ENCODE measurements around the gene PCGF1.

The PCGF1 gene

DNA sequence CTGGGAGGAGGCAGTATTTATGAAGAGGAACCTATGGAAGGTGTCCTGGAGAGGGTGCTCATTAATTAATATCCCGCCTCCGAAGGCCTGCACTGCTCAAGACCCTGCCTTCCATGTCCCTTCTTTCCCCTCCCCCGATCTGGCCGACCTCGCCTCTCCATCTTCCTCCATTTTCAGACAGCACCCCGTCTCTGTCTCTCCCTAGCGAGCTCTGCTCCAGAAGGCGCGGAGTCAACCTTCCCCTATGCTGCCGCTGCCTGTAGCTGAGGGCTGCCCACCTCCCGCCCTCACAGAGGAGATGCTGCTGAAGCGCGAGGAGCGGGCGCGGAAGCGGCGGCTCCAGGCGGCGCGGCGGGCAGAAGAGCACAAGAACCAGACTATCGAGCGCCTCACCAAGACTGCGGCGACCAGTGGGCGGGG lies 50.4 kb downstream of the PCGF1 start:
- TF ChIP-seq, protein P1, sequence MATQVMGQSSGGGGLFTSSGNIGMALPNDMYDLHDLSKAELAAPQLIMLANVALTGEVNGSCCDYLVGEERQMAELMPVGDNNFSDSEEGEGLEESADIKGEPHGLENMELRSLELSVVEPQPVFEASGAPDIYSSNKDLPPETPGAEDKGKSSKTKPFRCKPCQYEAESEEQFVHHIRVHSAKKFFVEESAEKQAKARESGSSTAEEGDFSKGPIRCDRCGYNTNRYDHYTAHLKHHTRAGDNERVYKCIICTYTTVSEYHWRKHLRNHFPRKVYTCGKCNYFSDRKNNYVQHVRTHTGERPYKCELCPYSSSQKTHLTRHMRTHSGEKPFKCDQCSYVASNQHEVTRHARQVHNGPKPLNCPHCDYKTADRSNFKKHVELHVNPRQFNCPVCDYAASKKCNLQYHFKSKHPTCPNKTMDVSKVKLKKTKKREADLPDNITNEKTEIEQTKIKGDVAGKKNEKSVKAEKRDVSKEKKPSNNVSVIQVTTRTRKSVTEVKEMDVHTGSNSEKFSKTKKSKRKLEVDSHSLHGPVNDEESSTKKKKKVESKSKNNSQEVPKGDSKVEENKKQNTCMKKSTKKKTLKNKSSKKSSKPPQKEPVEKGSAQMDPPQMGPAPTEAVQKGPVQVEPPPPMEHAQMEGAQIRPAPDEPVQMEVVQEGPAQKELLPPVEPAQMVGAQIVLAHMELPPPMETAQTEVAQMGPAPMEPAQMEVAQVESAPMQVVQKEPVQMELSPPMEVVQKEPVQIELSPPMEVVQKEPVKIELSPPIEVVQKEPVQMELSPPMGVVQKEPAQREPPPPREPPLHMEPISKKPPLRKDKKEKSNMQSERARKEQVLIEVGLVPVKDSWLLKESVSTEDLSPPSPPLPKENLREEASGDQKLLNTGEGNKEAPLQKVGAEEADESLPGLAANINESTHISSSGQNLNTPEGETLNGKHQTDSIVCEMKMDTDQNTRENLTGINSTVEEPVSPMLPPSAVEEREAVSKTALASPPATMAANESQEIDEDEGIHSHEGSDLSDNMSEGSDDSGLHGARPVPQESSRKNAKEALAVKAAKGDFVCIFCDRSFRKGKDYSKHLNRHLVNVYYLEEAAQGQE (IDR thresholded peaks at IDR 0.05; ENCODE audit: low read depth): no peak
- 0 out of 2 replicates have a peak, but pooled peaks have one; percentile 9 for TF ChIP-seq EP300 (IDR thresholded peaks at IDR 0.05; ENCODE audit: borderline replicate concordance)
